GM12878 (cell line): Measurements from ENCODE around the gene PEX6. TPM values are rescaled to one million over a fixed set of nuclear protein-coding genes. Genes with fewer than 3 reads are reported as not detected.

Source experiments
- ATAC-seq: fragments of 200-7000 bp; cut with Tn5 transposase; 3 replicates; pipeline ENCODE4 v1.9.1; 2020; ENCODE audit warnings: mild to moderate bottlenecking, moderate library complexity
- BruUV-seq: library from RNA; stranded (reverse); fragments of 400-500 nt; replicated peaks from 2 replicates; lab custom pipeline; 2021; lab: Mats Ljungman, UMichigan
- CTCF ChIA-PET: fragments of 300-600 bp; sonication (Branson Sonifier 250); formaldehyde crosslinking; extraction: SDS; loops from one replicate; lab custom pipeline; 2021; ENCODE audit warnings: inconsistent platforms; lab: Yijun Ruan, JAX
- POLR2A ChIA-PET: fragments of 350-600 bp; formaldehyde crosslinking; extraction: SDS; loops from one replicate; lab custom pipeline; 2021; ENCODE audit warnings: inconsistent platforms; lab: Charles Lee
- RAD21 ChIA-PET: fragments of 300-600 bp; sonication (Branson Sonifier 250); formaldehyde crosslinking; loops from one replicate; lab custom pipeline; 2023; ENCODE audit warnings: antibody characterized with exemption; ENCODE audit not compliant: unreplicated experiment; lab: Charles Lee
- SMC1A ChIA-PET: fragments of 300-600 bp; sonication (Branson Sonifier 250); formaldehyde crosslinking; loops from one replicate; lab custom pipeline; 2023; ENCODE audit not compliant: unreplicated experiment, uncharacterized antibody; lab: Charles Lee
- DNase-seq: peaks from one replicate; pipeline ENCODE4 v3.0.0-alpha.2; 2011; ENCODE audit warnings: low read depth, low spot score
- FAIRE-seq: peaks from 3 replicates; lab custom pipeline; 2011; peaks lifted over from hg19 to GRCh38; lab: Jason Lieb, UNC
- H2AFZ ChIP-seq: 2 replicates; pipeline ENCODE4 v1.6.0; 2011; ENCODE audit warnings: low read depth, low read length, control low read depth; ENCODE audit not compliant: control insufficient read depth
- H3K27ac ChIP-seq: 2 replicates; pipeline ENCODE4 v1.5.1; 2011; ENCODE audit warnings: control low read depth; ENCODE audit not compliant: control insufficient read depth, insufficient read depth
- H3K27me3 ChIP-seq, 2 experiments: replicated peaks in 1 of 2; 2 replicates each; pipeline versions ENCODE4 v1.6.0 to v1.6.1; 2011; ENCODE audit warnings: low read length in 1 of 2; ENCODE audit not compliant: control insufficient read depth in 2 of 2, insufficient read depth in 2 of 2
- H3K36me3 ChIP-seq, 2 experiments: 2 replicates each; pipeline ENCODE4 v1.5.1; 2011; ENCODE audit warnings: low read length in 1 of 2; ENCODE audit not compliant: control insufficient read depth in 2 of 2, insufficient read depth in 2 of 2
- H3K4me1 ChIP-seq: 2 replicates; pipeline ENCODE4 v1.6.1; 2011; ENCODE audit warnings: mild to moderate bottlenecking, low read length, moderate library complexity, mixed read lengths; ENCODE audit not compliant: control insufficient read depth, insufficient read depth
- H3K4me2 ChIP-seq: 2 replicates; pipeline ENCODE4 v1.6.0; 2011; ENCODE audit warnings: control low read depth; ENCODE audit not compliant: control insufficient read depth, insufficient read depth
- H3K4me3 ChIP-seq: fragments of 200-600 bp; sonication (generic); 2 replicates; pipeline ENCODE4 v1.5.1; 2016
- H3K79me2 ChIP-seq: 2 replicates; pipeline ENCODE4 v1.6.0; 2011; ENCODE audit warnings: low read length; ENCODE audit not compliant: control insufficient read depth, insufficient read depth
- H3K9ac ChIP-seq: 2 replicates; pipeline ENCODE4 v1.8.0; 2011; ENCODE audit warnings: low read length, control low read depth, mixed read lengths; ENCODE audit not compliant: control insufficient read depth, insufficient read depth
- H3K9me3 ChIP-seq: replicated peaks from 3 replicates; pipeline ENCODE4 v1.5.1; 2011; ENCODE audit warnings: mild to moderate bottlenecking, low read length; ENCODE audit not compliant: control insufficient read depth, insufficient read depth
- H4K20me1 ChIP-seq: 2 replicates; pipeline ENCODE4 v1.6.0; 2011; ENCODE audit not compliant: control insufficient read depth, insufficient read depth
- BCL3 ChIP-seq: IDR thresholded peaks from 2 replicates; pipeline ENCODE4 v1.6.1; 2011; ENCODE audit warnings: borderline replicate concordance, low read depth, mild to moderate bottlenecking, moderate library complexity, low read length; ENCODE audit not compliant: insufficient read depth, poor library complexity, severe bottlenecking
- CBX3 ChIP-seq: fragments of 200-600 bp; sonication (generic); IDR thresholded peaks from 2 replicates; pipeline ENCODE4 v1.6.1; 2016; ENCODE audit warnings: low read depth, borderline replicate concordance
- EED ChIP-seq: sonication (generic); IDR thresholded peaks from 2 replicates; pipeline ENCODE4 v1.6.1; 2016; ENCODE audit warnings: antibody characterized with exemption, low read depth
- YBX1 ChIP-seq: fragments of 450-650 bp; IDR thresholded peaks from 2 replicates; pipeline ENCODE4 v1.6.1; 2016; ENCODE audit warnings: antibody characterized with exemption
- WGBS: methylation state at CpG from one replicate; pipeline ENCODE4 v1.1.6; 2016; ENCODE audit warnings: low lambda C conversion rate; ENCODE audit not compliant: insufficient replicate concordance, insufficient coverage; ENCODE audit errors: missing lambda C conversion rate; 5-methylcytosine and 5-hydroxymethylcytosine counted together
- in situ Hi-C: fragments of 300-500 bp; cut with MboI; formaldehyde crosslinking; loops from 9 replicates; pipeline ENCODE4 v1.14.3; 2018; ENCODE audit warnings: mixed read lengths
- intact Hi-C: fragments of 100-400 bp; cut with micrococcal nuclease; formaldehyde crosslinking; loops from one replicate; pipeline ENCODE4 v1.14.2; 2022; ENCODE audit not compliant: unreplicated experiment
- polyA plus RNA-seq, 11 experiments: library from polyadenylated mRNA; depleted of rRNA in 4 of 11; unstranded in 6 of 11; stranded (reverse) in 5 of 11; fragments of >200 nt; fragmentation: Nextera tagmentation in 4 of 11; fragmentation: Illumina TruSeq in 1 of 11; extraction: Ambion mirVana in 4 of 11; extraction: Trizol in 1 of 11; gene quantifications; 1 replicate in 1 of 11; 2 replicates in 10 of 11; pipeline versions ENCODE4 v1.2.1 to v1.2.3, GENCODE V29; 2011 to 2016; ENCODE audit warnings: inconsistent platforms in 2 of 11, missing spikeins in 2 of 11, low read depth in 1 of 11
- total RNA-seq, 4 experiments: library from RNA; depleted of rRNA in 3 of 4; stranded (reverse); fragments of >200 nt in 3 of 4; fragmentation: Illumina TruSeq in 1 of 4; extraction: Trizol in 1 of 4; gene quantifications; 2 replicates each; pipeline versions ENCODE4 v1.2.1 to v1.2.3, GENCODE V29; 2013 to 2021

PEX6 gene
- total and polyA plus RNA-seq, 10 of the 15 experiments (the other 5 are each of a cell fraction or from before 2014, with no cell fraction given): 0.39 to 21.1 (median 7.8) TPM

DNA sequence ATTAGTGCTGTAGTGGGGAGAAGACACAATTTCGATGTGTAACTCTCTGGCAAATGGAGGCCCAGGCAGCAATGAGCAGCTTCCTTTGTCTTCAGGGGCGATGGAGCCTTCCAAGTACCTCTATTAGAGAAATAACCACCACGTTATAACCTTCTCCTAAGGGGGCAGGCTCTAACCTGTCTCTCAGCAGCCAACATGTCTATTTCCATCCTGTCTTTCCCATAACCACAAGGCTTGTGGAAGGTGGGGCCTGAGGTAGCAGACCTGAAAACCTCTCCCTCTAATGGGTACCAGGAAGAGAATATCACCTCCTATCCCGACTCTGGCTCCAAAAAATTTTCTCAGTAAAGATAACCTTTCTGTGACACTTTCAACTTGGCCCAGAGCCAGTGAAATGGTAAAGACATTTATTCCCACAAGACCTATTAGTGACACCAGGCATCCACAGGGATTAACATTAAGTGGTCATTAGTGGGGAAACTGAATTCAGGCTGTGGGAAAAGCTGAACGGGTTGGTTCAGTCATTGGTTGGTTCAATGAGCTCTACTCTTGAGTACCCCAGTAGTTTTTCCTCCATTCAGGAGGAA is 4.0 kb downstream of the PEX6 start:
- WGBS: 98% methylated on average over 5 of the region's 5 CpGs
- no peaks in the 10 kb centered on the region for H3K27me3 ChIP-seq
- ChIA-PET RAD21 (interaction anchor here (0.7 kb wide), 1 partner anchor 9 kb away, joined by 3 read pairs; the partner anchor contains the start of gene PPP2R5D), SMC1A (interaction anchor here (1.1 to 2.2 kb wide), 2 partner anchors 9 to 17 kb away, joined by 4 to 8 read pairs; partner anchors contain the start of gene PPP2R5D), CTCF (interaction anchor here (0.6 kb wide), 2 partner anchors 403 to 761 kb away, joined by 3 read pairs; no protein-coding TSS in a partner anchor), POLR2A (interaction anchor here (1.0 kb wide), 1 partner anchor 9 kb away, joined by 10 read pairs; the partner anchor contains the start of gene PPP2R5D)
- no peak overlapping the region for H2AFZ ChIP-seq
- H3K9ac ChIP-seq: no peak overlapping the region
- no peaks in the 10 kb centered on the region for H3K9me3 ChIP-seq
- DNase-seq (no peak), ATAC-seq (no peak), FAIRE-seq (no peak)
- H3K79me2 ChIP-seq: peaks cover 25% of the 10 kb centered on the region
- TF ChIP-seq YBX1: no peak
- TF ChIP-seq BCL3: no peak
- no peak for TF ChIP-seq CBX3
- no peak for TF ChIP-seq EED
- H3K36me3 ChIP-seq: no peaks in the 10 kb centered on the region; a peak in 1 of 4 replicates
- no peak overlapping the region for H3K4me2 ChIP-seq
- no TSS peak for BruUV-seq
- no peak overlapping the region for H3K4me3 ChIP-seq
- in situ Hi-C loops (no loop called here), intact Hi-C loops (no loop called here)
- no peaks in the 10 kb centered on the region for H4K20me1 ChIP-seq
- H3K27ac ChIP-seq: no peak overlapping the region
- H3K4me1 ChIP-seq: peaks cover 9% of the 10 kb centered on the region
